Progenitor cell of endocrine pancreas (in vitro differentiated cells): ENCODE results near the gene SMAP2. TPM values are rescaled to one million over a fixed set of nuclear protein-coding genes. Genes with fewer than 3 reads are reported as not detected.

ENCODE experiments used
- DNase-seq: peaks from one replicate; pipeline ENCODE4 v3.0.0; 2021; ENCODE audit warnings: low spot score; ENCODE audit not compliant: unreplicated experiment
- H3K27ac Mint-ChIP-seq: 2 replicates; pipeline ENCODE4 v1.8.0; 2021; ENCODE audit warnings: mild to moderate bottlenecking, moderate library complexity, mixed read lengths
- H3K27me3 Mint-ChIP-seq: 2 replicates; pipeline ENCODE4 v1.8.0; 2021; ENCODE audit warnings: mixed read lengths
- H3K36me3 Mint-ChIP-seq: 2 replicates; pipeline ENCODE4 v1.8.0; 2022; ENCODE audit warnings: mixed read lengths; ENCODE audit not compliant: insufficient read depth
- H3K4me1 Mint-ChIP-seq: 2 replicates; pipeline ENCODE4 v1.8.0; 2021; ENCODE audit warnings: low read depth, mixed read lengths
- H3K4me3 Mint-ChIP-seq: 2 replicates; pipeline ENCODE4 v1.8.0; 2021; ENCODE audit warnings: low read depth, mild to moderate bottlenecking, moderate library complexity, mixed read lengths
- H3K9me3 Mint-ChIP-seq: 2 replicates; pipeline ENCODE4 v1.8.0; 2021; ENCODE audit warnings: low read depth, mixed read lengths
- CTCF ChIP-seq: fragments of 200-600 bp; sonication (generic); IDR thresholded peaks from one replicate; pipeline ENCODE4 v1.5.0; 2021; ENCODE audit warnings: antibody characterized with exemption, mild to moderate bottlenecking; ENCODE audit not compliant: unreplicated experiment
- total RNA-seq: library from RNA; stranded (reverse); gene quantifications from 2 replicates; pipeline ENCODE4 v1.2.1, GENCODE V29; 2021

Gene SMAP2
- total RNA-seq, 1 donor from 2014 or later: 30.3 TPM

- Mint-ChIP-seq H3K9me3 (no peaks in the 10 kb centered on the region), H3K36me3 (no peaks in the 10 kb centered on the region), H3K4me3 (no peak overlapping the region), H3K4me1 (no peaks in the 10 kb centered on the region), H3K27ac (no peak overlapping the region), H3K27me3 (no peaks in the 10 kb centered on the region)
- no peak for TF ChIP-seq CTCF
- DNase-seq: no peak
These were observed 22.4 kb upstream of the SMAP2 start for GRCh38 chr1:40351124-40351523.

GRCh38 chr1:40352126-40352525 lies 21.4 kb upstream of the SMAP2 start:
- H3K9me3 Mint-ChIP-seq: peaks cover 5% of the 10 kb centered on the region
- no peak for TF ChIP-seq CTCF

GRCh38 chr1:40353082-40353481 lies 20.4 kb upstream of the SMAP2 start:
- Mint-ChIP-seq H3K36me3 (no peaks in the 10 kb centered on the region), H3K9me3 (peaks cover 7% of the 10 kb centered on the region), H3K27me3 (no peaks in the 10 kb centered on the region), H3K4me1 (no peaks in the 10 kb centered on the region), H3K27ac (no peak overlapping the region), H3K4me3 (no peak overlapping the region)
- no peak for TF ChIP-seq CTCF
- DNase-seq: no peak

More at GRCh38 chr1:40352126-40352525, 21.4 kb upstream of the SMAP2 start:
- H3K27me3 Mint-ChIP-seq: no peaks in the 10 kb centered on the region
- no peaks in the 10 kb centered on the region for H3K4me1 Mint-ChIP-seq
- no peak for DNase-seq
- H3K27ac Mint-ChIP-seq: no peak overlapping the region
- no peaks in the 10 kb centered on the region for H3K36me3 Mint-ChIP-seq
- no peak overlapping the region for H3K4me3 Mint-ChIP-seq

GRCh38 chr1:40357625-40358024 lies 15.9 kb upstream of the SMAP2 start:
- Mint-ChIP-seq H3K36me3 (no peaks in the 10 kb centered on the region), H3K27ac (no peak overlapping the region), H3K4me1 (no peaks in the 10 kb centered on the region), H3K27me3 (peaks cover 2% of the 10 kb centered on the region), H3K9me3 (peaks cover 16% of the 10 kb centered on the region), H3K4me3 (no peak overlapping the region)
- no peak for DNase-seq
- TF ChIP-seq CTCF: no peak

GRCh38 chr1:40360631-40361030 lies 12.9 kb upstream of the SMAP2 start:
- no peak for DNase-seq
- TF ChIP-seq CTCF: no peak
- Mint-ChIP-seq H3K9me3 (peaks cover 16% of the 10 kb centered on the region), H3K4me1 (no peaks in the 10 kb centered on the region), H3K27ac (no peak overlapping the region), H3K36me3 (no peaks in the 10 kb centered on the region), H3K4me3 (no peak overlapping the region), H3K27me3 (peaks cover 2% of the 10 kb centered on the region)
